Measurements from ENCODE around the gene SRPK2.
"Not testable (repeated sequence)": the region's sequence is repeated elsewhere in the genome, so short reads cannot be mapped to it uniquely, and the experiment has no call there.

GRCh38 chr7:105360149-105360548 lies 28.6 kb downstream of the SRPK2 start:
- not testable (repeated sequence) for TF ChIP-seq CTCF, POLR2A, EP300 (IDR thresholded peaks at IDR 0.05)

All from ovary (tissue), 3 donors.